ES-I3 (cell line): ENCODE results near the gene CARMIL3.
"Not testable (repeated sequence)": the region's sequence is repeated elsewhere in the genome, so short reads cannot be mapped to it uniquely, and the experiment has no call there.

ENCODE experiments used
- H3K36me3 ChIP-seq: 2 replicates; pipeline ENCODE4 v1.6.1; 2013; ENCODE audit warnings: mild to moderate bottlenecking, low read length, control low read depth, moderate library complexity; ENCODE audit not compliant: insufficient read depth
- H3K4me1 ChIP-seq: 2 replicates; pipeline ENCODE4 v1.6.1; 2013; ENCODE audit warnings: mild to moderate bottlenecking, control low read depth, low read length; ENCODE audit not compliant: insufficient read depth
- H3K9ac ChIP-seq: 2 replicates; pipeline ENCODE4 v1.6.1; 2013; ENCODE audit warnings: low read depth, mild to moderate bottlenecking, low read length, moderate library complexity
- H3K9me3 ChIP-seq: 2 replicates; pipeline ENCODE4 v1.6.1; 2013; ENCODE audit warnings: mild to moderate bottlenecking, low read length, moderate library complexity; ENCODE audit not compliant: control insufficient read depth, insufficient read depth

CARMIL3 gene

GRCh38 chr14:24051789-24052655 lies at the start of gene CARMIL3:
TSS of gene CARMIL3 (plus strand) at chr14:24052009. CDS start at chr14:24052154, 145 bp downstream.
- Histone ChIP-seq H3K36me3 (no peaks in the 10 kb centered on the region), H3K9me3 (no peaks in the 10 kb centered on the region), H3K4me1 (no peaks in the 10 kb centered on the region), H3K9ac (peak within 1 kb of the TSS; percentile 72)

GRCh38 chr14:24006471-24006816 lies 45.4 kb upstream of the CARMIL3 start:
- H3K36me3 ChIP-seq, H3K4me1 ChIP-seq, H3K9me3 ChIP-seq: not testable (repeated sequence)
- H3K9ac ChIP-seq, result peak overlapping the region; percentile 56; the same call in 1 of the 2 replicates

- peak overlapping the region; percentile 56; the same call in 1 of the 2 replicates for H3K9ac ChIP-seq
These were observed 44.8 kb upstream of the CARMIL3 start for GRCh38 chr14:24006817-24007652.

GRCh38 chr14:24011051-24011450 lies 40.8 kb upstream of the CARMIL3 start:
- no peaks in the 10 kb centered on the region; the same call in 1 of the 2 replicates for H3K4me1 ChIP-seq
- no peaks in the 10 kb centered on the region for H3K36me3 ChIP-seq
- H3K9ac ChIP-seq, result no peak overlapping the region
- no peaks in the 10 kb centered on the region for H3K9me3 ChIP-seq

More at GRCh38 chr14:24006817-24007652, 44.8 kb upstream of the CARMIL3 start:
- H3K4me1 ChIP-seq, H3K9me3 ChIP-seq, H3K36me3 ChIP-seq: not testable (repeated sequence)

- not testable (repeated sequence) for H3K9me3 ChIP-seq, H3K9ac ChIP-seq, H3K36me3 ChIP-seq, H3K4me1 ChIP-seq
These were observed 39.0 kb upstream of the CARMIL3 start for GRCh38 chr14:24012726-24013273.

- no peaks in the 10 kb centered on the region; the same call in 1 of the 2 replicates for H3K4me1 ChIP-seq
- H3K36me3 ChIP-seq, result no peaks in the 10 kb centered on the region
- H3K9me3 ChIP-seq, result no peaks in the 10 kb centered on the region
- H3K9ac ChIP-seq, result no peak overlapping the region
These were observed 37.9 kb upstream of the CARMIL3 start for GRCh38 chr14:24013654-24014514.

- H3K9me3 ChIP-seq, H3K36me3 ChIP-seq, H3K9ac ChIP-seq, H3K4me1 ChIP-seq: not testable (repeated sequence)
These were observed 36.1 kb upstream of the CARMIL3 start for GRCh38 chr14:24015745-24016144.

- not testable (repeated sequence) for H3K4me1 ChIP-seq, H3K9me3 ChIP-seq, H3K36me3 ChIP-seq, H3K9ac ChIP-seq
These were observed 32.8 kb upstream of the CARMIL3 start for GRCh38 chr14:24018978-24019377.

GRCh38 chr14:24019944-24020343 lies 31.9 kb upstream of the CARMIL3 start:
- not testable (repeated sequence) for H3K9ac ChIP-seq, H3K9me3 ChIP-seq, H3K36me3 ChIP-seq, H3K4me1 ChIP-seq

GRCh38 chr14:24020520-24020919 lies 31.3 kb upstream of the CARMIL3 start:
- not testable (repeated sequence) for H3K9ac ChIP-seq, H3K36me3 ChIP-seq, H3K4me1 ChIP-seq, H3K9me3 ChIP-seq

GRCh38 chr14:24024939-24025418 lies 26.8 kb upstream of the CARMIL3 start:
- H3K4me1 ChIP-seq, H3K36me3 ChIP-seq, H3K9ac ChIP-seq, H3K9me3 ChIP-seq: not testable (repeated sequence)

GRCh38 chr14:24029687-24030086 lies 22.1 kb upstream of the CARMIL3 start:
- H3K4me1 ChIP-seq, H3K9me3 ChIP-seq, H3K9ac ChIP-seq, H3K36me3 ChIP-seq: not testable (repeated sequence)

- not testable (repeated sequence) for H3K4me1 ChIP-seq, H3K9me3 ChIP-seq, H3K9ac ChIP-seq, H3K36me3 ChIP-seq
These were observed 20.5 kb upstream of the CARMIL3 start for GRCh38 chr14:24031331-24031730.
